GM12873 (cell line): Measurements from ENCODE around the gene ITGB5.

ENCODE experiments used
- TF ChIP-seq, protein P1 (sequence below): IDR thresholded peaks from 2 replicates; pipeline ENCODE4 v1.5.1; 2012; ENCODE audit warnings: low read depth, mild to moderate bottlenecking, moderate library complexity, low read length, control low read depth; ENCODE audit not compliant: insufficient read depth; ENCODE audit errors: missing control alignments

Gene ITGB5

DNA sequence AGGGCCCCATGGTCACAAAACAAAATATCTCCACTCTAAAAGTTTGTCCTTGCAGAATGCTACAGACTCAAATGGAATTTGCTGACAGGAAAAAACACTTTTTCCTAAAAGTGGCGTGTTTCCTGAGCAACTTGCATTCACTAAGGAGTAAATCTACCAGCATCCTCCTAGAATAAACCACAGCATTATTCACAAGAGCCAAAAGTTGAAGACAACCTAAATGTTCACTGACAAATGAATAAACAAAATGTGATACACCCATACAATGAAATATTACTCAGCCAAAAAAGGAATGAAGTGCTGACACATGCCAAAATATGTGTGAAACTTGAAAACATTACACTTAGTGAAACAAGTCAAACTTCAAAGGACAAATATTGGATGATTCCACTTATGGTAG lies 28.9 kb downstream of the ITGB5 start:
- TF ChIP-seq, protein P1, sequence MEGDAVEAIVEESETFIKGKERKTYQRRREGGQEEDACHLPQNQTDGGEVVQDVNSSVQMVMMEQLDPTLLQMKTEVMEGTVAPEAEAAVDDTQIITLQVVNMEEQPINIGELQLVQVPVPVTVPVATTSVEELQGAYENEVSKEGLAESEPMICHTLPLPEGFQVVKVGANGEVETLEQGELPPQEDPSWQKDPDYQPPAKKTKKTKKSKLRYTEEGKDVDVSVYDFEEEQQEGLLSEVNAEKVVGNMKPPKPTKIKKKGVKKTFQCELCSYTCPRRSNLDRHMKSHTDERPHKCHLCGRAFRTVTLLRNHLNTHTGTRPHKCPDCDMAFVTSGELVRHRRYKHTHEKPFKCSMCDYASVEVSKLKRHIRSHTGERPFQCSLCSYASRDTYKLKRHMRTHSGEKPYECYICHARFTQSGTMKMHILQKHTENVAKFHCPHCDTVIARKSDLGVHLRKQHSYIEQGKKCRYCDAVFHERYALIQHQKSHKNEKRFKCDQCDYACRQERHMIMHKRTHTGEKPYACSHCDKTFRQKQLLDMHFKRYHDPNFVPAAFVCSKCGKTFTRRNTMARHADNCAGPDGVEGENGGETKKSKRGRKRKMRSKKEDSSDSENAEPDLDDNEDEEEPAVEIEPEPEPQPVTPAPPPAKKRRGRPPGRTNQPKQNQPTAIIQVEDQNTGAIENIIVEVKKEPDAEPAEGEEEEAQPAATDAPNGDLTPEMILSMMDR, result no peak

DNA sequence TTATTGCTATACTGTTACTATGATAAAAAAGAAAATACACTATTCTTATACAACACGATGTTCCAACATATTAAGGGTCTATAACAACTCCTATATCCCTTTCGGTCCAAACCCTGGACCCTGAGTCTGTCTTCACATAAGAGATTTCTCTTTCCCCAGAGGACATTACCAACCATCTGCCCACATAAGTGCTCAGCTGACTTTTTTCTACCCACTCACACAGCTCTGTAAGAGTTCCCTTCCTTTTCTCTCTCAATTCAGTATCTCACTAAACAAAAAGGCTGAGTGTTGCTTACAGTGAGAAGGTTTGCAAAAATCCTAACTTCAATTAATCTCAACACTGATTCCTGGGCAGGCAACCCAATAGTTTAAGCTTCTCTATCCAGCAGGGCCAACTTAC lies 30.5 kb downstream of the ITGB5 start:
- TF ChIP-seq, protein P1, result no peak

DNA sequence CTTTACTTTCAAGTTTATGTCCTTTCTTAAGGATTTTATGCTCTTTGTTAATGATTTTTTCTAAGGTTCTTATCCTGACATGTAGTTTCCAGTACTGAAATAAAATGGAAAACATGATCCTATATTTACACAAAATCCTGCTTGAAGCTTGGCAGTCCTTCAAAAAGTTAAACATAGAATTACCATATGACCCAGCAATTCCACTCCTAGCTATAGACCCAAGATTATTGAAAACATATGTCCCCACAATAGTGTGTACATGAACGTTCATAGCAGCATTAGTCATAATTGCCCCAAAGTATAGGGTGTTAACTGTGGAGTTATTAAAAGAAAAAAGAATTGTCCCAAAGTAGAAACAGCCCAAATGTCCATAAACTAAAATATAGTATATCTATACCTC lies 33.2 kb downstream of the ITGB5 start:
- TF ChIP-seq, protein P1, result no peak

DNA sequence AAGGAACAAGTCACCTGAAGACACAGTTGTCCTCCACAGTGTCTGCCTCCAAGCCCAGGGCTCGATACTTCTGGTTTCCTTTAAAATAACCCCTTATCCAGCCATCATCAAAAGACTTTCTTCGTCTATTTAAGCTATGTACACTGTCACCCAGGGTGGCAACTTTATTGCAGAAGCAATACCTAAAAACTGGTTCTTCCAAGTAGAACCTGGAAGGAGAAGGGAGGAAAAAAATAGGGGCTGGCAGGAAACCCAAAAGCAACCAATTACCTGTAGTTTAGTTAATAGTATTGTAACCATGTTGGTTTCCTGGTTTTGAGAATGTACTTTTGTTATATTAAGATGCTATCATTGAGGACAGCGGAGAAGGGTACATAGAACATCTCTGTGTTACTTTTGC lies 33.7 kb downstream of the ITGB5 start:
- TF ChIP-seq, protein P1, result no peak

DNA sequence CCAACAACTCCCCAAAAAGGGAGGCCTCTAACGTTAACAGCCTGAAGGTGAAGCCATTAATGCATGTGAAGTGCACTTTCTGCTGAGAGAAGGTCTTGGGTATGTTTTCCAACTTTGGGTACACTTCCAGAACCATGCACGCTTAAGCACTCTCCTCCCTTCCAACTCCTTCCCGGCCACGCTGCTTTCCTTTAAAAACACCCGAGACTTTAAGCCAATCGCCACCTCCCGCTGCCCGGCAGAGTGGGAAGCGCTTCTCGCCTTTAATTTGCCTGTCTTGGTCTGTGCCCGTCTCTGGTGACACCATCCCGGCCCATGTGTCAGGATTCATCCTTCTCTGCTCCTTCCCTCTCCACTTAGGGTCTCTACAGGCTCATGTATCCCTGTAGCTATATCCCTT lies 35.3 kb downstream of the ITGB5 start:
- TF ChIP-seq, protein P1, result no peak

DNA sequence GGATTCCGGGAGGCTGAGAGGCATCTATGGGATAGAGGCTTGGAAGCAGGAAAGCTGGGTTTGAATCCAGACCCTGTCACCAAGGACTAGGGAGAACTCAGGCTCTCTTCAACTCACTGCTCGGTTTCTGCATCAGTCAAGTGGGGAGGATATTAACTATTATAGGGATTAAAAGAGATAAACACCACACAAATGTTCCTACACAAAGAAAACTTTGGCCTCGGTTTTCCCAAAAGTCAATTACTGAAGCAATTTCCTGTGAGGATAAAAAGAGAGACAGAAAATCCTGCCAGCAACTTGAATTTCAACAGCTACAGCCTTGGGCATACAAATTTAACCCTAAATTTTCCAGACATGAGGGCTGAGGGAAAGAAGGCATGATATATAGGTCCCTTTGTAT lies 36.0 kb downstream of the ITGB5 start:
- TF ChIP-seq, protein P1, result no peak

DNA sequence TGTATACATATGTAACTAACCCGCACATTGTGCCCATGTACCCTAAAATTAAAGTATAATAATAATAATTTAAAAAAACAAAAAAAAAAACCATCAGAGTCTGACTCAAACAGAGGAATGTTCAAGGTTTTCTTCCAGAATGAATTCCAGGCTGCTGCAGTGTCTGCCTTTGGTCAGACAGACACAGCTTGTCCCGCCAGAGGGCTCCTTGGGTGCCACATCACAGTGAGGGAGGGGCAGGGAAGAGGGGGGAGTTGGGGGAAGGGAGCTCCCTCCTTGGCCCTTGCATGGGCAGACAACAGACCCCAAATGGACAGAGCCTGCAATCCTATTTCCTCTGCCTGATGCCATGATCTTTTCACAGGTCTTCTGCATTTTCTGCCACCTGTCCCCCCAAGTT lies 36.5 kb downstream of the ITGB5 start:
- TF ChIP-seq, protein P1, result no peak
